Measurements from ENCODE around the gene SLC12A8.

- TF ChIP-seq POLR2A (IDR thresholded peaks at IDR 0.05; ENCODE audit: low read depth, low read length) (no peak), POLR2AphosphoS5 (IDR thresholded peaks at IDR 0.05; ENCODE audit: low read depth, low read length) (no peak)
Measured at GRCh38 chr3:125033135-125033534, 179.4 kb downstream of the SLC12A8 start.

Data from GM12892 (cell line).